Cardiac fibroblast (primary cell): ENCODE data around the gene BCAR1.
"Not testable (repeated sequence)": the region's sequence is repeated elsewhere in the genome, so short reads cannot be mapped to it uniquely, and the experiment has no call there.

ENCODE experiments used
- DNase-seq, 2 donors: peaks; one replicate each; pipeline versions ENCODE4 v3.0.0 to v3.0.0-alpha.2; 2010; ENCODE audit warnings: low read depth in 2 of 2
- H3K4me3 ChIP-seq, 2 donors: replicated peaks in 1 of 2; 1 replicate in 1 of 2; 2 replicates in 1 of 2; pipeline ENCODE4 v1.5.1; 2011; ENCODE audit warnings: low read depth in 2 of 2, low read length in 2 of 2, mild to moderate bottlenecking in 2 of 2, moderate library complexity in 1 of 2
- TF ChIP-seq, protein P1 (sequence below): IDR thresholded peaks from one replicate; pipeline ENCODE4 v1.5.1; 2011; ENCODE audit warnings: low read depth, mild to moderate bottlenecking, low read length, inconsistent platforms

Gene BCAR1

GRCh38 chr16:75208861-75209505 is 42.4 kb downstream of the BCAR1 start:
- TF ChIP-seq, protein P1, sequence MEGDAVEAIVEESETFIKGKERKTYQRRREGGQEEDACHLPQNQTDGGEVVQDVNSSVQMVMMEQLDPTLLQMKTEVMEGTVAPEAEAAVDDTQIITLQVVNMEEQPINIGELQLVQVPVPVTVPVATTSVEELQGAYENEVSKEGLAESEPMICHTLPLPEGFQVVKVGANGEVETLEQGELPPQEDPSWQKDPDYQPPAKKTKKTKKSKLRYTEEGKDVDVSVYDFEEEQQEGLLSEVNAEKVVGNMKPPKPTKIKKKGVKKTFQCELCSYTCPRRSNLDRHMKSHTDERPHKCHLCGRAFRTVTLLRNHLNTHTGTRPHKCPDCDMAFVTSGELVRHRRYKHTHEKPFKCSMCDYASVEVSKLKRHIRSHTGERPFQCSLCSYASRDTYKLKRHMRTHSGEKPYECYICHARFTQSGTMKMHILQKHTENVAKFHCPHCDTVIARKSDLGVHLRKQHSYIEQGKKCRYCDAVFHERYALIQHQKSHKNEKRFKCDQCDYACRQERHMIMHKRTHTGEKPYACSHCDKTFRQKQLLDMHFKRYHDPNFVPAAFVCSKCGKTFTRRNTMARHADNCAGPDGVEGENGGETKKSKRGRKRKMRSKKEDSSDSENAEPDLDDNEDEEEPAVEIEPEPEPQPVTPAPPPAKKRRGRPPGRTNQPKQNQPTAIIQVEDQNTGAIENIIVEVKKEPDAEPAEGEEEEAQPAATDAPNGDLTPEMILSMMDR, result no peak
- H3K4me3 ChIP-seq, result no peak overlapping the region
- DNase-seq, result no peak

GRCh38 chr16:75208242-75208825 is 43.1 kb downstream of the BCAR1 start:
- TF ChIP-seq, protein P1, result no peak
- no peak overlapping the region for H3K4me3 ChIP-seq
- no peak for DNase-seq

DNA sequence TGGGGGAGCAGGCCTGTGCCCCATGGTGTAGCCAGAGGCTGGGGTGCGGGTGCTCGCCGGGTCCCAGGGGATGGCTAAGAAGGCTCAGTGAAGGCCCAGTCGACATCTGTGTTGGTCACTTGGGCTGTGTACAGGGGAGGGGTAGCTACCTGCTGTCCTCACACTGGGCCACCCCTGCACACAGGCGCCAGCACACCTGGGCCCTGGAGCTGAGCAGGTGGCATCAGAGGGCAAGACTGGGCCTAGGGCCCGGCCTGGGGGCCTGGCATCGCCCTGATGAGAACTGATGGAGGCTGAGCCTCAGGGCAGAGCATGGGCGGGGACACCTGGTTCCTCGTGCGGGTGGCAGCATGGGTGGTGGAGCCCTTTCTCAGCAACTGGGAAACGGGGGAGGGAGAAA is 43.6 kb downstream of the BCAR1 start:
- TF ChIP-seq, protein P1, result no peak
- DNase-seq, result no peak
- H3K4me3 ChIP-seq, result no peak overlapping the region

DNA sequence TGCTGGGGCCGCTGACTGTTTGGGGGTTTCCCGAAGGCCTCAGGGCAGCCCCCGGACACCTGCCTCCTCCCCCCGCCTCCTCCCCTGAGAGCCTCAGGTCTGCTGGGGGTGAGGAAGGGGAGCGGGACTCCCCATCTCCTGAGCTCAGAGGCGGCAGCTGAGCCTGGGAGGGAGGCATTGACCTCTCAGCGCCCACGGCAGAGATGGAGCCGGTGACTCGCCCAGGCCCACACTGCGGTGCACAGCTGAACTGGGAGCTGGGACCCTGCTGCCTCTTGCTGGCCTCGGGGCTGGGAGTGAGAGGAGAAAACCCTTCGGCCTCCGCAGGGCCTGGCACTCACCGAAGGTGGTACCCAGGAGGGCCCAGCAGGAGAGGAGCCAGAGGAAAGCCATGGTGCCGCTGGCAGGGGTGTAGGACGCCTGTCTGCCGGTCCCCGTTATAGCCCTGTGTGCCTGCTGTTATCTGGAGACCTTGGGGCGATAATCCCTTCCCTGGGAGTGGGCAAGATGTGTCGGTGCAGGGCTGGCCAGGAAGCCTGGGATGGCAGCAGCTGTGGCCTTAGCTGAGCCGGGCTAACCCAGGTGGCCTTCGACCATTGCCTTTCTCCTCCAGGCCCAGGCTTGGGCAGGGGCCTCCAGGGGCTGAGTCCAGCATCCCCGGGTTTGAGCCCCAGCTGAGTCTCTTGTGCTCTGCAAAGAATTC is 44.5 kb downstream of the BCAR1 start, which contains the start of gene CTRB2:
TSS of gene CTRB2 (minus strand) at position 413 of the 703 bp plus-strand sequence. CDS start at position 393, 20 bp downstream.
- DNase-seq, result no peak
- TF ChIP-seq, protein P1, result no peak
- no peak within 1 kb of the TSS for H3K4me3 ChIP-seq

DNA sequence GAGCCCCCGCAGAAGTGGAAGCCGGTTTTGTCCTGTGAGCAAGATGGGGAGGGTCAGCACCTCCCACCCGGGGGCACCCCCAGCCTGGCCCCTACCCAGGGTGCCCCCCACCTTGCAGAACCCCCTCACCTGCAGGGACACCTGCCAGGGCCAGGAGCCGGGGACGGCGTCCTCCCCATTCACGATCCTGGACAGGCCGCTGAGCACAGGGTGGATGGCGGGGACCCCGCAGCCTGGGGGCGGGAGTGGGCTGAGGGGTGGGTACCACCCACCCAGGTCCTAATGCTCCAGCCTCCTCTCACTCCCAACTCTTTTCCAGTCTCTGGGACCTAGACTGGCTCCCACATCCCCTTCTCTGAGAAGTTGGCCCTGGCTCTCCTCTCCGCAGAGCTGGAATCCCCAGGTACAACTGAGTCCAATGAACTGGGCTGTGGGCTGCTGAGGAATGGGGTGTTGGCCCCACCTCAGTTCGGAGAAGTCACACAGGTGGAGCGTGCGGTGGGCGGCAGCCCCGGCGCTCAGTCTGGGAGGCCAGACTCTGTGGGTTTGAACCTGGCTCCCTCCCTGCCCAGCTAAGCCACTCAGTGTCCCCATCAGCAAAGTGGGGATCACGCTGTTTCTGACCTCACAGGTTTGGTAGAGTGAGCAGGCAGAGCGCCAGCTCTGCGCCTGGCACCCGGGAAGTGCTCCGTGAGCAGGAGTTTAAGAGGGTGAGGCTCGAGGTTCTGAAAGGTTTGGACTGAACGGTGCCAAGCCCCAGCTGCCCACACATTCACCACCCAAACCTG is 45.3 kb downstream of the BCAR1 start:
- not testable (repeated sequence) for DNase-seq, H3K4me3 ChIP-seq

- not testable (repeated sequence) for DNase-seq, H3K4me3 ChIP-seq
Observed at GRCh38 chr16:75205438-75205837, 46.0 kb downstream of the BCAR1 start.

DNA sequence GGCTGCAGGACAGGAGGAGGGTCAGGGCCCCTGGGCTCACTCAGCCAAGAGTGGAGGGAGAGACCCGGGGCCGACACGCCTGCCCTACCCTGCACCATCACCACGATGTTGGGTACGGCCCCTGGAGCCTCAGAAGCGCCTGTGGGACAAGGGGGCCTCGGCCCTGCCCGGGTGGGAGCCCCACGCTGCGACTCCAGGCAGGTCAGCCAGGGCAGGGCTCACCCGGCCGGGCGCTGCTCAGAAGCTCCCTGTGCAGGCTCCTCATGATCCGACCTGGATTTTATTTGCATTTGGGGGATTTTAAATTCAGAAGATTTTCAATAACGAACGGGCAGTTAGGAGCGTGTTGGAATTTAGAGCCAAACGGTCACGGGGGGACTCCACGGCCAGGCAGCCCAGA is 46.5 kb downstream of the BCAR1 start:
- H3K4me3 ChIP-seq, DNase-seq: not testable (repeated sequence)

GRCh38 chr16:75204410-75204758 is 47.0 kb downstream of the BCAR1 start:
- TF ChIP-seq, protein P1, result no peak
- DNase-seq, result no peak
- H3K4me3 ChIP-seq, result no peak overlapping the region
